Left ventricle myocardium superior (tissue), 1 donor: Measurements from ENCODE around the gene LIN37. TPM values are rescaled to one million over a fixed set of nuclear protein-coding genes. Genes with fewer than 3 reads are reported as not detected.
"Not testable (repeated sequence)": the region's sequence is repeated elsewhere in the genome, so short reads cannot be mapped to it uniquely, and the experiment has no call there.

Source experiments
- ATAC-seq: fragments of 200-7000 bp; cut with Tn5 transposase; one replicate; pipeline ENCODE4 v1.9.1; 2020; ENCODE audit warnings: mild to moderate bottlenecking, moderate library complexity
- DNase-seq: peaks from one replicate; pipeline ENCODE4 v3.0.0-alpha.2; 2020
- intact Hi-C: fragments of 100-400 bp; cut with micrococcal nuclease; formaldehyde crosslinking; loops from one replicate; pipeline ENCODE4 v1.11.0; 2022
- total RNA-seq: library from RNA; stranded (reverse); fragmentation: NEBNext Ultra II Directional; extraction: Animal tissue kit (Norgen Biotek cat#: 25700); gene quantifications from one replicate; pipeline ENCODE4 v1.2.1, GENCODE V29; 2021
- donor health status: DM: no; HTN: yes; CAD: no; lungs with severe emphysema.

LIN37 gene
- total RNA-seq, 1 donor from 2014 or later: 8.3 TPM

DNA sequence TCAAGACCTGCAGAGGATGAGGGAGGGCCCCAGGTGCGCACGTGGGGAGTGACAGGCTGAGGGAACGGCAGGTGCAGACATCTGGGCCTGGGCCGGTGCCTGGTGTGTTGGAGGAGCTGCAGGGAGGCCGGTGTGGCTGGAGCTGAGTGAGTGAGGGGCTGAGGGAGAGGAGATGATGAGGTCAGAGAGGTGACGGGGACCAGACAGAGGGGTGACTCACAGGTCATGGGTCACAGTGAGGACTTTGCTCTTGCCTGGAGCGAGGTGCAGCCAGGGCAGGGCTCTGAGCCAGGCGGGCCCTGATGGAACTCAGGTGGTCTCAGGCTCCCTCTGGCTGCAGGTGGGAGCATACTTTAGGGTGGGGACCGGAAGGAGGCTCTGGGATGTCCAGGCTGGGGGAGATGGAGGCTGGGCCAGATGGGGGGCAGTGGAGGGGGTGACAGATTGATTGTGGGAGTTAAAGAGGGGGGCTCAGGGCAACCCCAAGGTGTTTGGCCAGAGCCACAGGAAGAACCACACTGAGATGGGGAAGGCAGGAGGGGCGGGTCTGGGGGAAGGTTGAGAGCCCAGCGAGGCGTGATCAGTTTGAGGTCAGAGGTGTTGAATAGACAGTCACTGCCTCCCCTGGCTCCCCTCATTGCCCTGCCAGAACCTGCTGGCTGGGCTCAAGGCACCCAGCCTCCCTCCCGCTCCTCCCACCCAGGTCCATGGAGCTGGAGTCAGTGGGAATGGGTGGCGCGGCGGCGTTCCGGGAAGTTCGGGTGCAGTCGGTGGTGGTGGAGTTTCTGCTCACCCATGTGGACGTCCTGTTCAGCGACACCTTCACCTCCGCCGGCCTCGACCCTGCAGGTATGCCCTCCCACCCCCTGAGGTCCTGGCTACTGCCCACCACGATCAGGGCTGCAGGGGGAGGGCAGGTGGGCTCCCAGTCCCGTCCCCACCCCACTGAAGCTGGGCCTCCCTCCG lies 35.4 kb downstream of the LIN37 start:
- ATAC-seq (no peak), DNase-seq (no peak)
- intact Hi-C loops: no loop called here

DNA sequence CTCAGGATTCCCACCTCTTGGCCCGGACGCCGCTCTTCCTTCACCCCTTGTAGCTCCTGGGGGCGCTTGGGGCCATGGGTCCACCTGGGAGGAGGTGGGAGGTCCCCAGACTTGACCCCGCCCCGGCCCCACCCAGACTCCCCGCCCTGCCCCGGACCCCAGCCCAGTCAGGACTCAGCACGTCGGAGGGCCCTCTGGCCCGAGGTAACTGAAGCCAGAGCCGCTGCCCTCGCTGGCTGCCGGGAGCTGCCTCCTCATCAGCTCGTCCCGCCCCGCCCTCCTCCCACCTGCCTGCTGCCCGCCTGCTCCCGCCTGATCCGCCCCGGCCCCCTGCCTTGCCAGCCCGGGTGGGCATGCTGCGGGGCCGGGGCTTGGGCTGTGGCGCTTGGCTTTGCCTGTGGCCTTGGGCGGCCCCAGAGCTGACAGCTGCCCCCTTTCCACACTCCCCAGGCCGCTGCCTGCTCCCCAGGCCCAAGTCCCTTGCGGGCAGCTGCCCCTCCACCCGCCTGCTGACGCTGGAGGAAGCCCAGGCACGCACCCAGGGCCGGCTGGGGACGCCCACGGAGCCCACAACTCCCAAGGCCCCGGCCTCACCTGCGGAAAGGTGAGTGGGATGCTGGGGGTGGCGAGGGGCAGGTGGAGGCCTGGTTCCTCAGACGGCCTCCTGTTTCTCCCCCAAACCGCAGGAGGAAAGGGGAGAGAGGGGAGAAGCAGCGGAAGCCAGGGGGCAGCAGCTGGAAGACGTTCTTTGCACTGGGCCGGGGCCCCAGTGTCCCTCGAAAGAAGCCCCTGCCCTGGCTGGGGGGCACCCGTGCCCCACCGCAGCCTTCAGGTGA lies 36.3 kb downstream of the LIN37 start:
- ATAC-seq (no peak), DNase-seq (no peak)
- intact Hi-C loops: no loop called here

DNA sequence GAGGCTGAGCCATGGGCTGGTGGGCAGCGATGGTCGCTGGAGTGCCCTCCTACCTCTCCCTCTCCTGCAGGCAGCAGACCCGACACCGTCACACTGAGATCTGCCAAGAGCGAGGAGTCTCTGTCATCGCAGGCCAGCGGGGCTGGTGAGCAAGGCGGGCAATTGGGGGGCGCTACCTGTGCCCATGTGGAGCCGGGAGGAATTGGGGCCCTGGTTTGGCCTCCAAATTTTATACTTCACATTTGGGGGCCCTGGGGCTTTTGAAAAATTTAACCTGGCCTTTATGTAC lies 36.9 kb downstream of the LIN37 start:
- intact Hi-C loops: no loop called here
- DNase-seq (no peak), ATAC-seq (no peak)

DNA sequence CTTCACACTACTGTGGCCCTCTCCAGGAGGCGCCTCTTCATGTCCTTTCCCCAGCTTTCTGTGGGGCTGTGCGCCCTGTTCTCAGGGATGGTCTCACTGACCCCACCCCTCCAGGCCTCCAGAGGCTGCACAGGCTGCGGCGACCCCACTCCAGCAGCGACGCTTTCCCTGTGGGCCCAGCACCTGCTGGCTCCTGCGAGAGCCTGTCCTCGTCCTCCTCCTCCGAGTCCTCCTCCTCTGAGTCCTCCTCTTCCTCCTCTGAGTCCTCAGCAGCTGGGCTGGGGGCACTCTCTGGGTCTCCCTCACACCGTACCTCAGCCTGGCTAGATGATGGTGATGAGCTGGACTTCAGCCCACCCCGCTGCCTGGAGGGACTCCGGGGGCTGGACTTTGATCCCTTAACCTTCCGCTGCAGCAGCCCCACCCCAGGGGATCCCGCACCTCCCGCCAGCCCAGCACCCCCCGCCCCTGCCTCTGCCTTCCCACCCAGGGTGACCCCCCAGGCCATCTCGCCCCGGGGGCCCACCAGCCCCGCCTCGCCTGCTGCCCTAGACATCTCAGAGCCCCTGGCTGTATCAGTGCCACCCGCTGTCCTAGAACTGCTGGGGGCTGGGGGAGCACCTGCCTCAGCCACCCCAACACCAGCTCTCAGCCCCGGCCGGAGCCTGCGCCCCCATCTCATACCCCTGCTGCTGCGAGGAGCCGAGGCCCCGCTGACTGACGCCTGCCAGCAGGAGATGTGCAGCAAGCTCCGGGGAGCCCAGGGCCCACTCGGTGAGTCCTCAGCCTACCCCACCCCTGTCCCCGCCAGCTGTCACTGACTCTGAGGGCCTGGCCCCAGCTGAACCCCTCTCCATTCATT lies 38.2 kb downstream of the LIN37 start:
- ATAC-seq: no peak
- no peak for DNase-seq
- intact Hi-C loops: no loop called here

DNA sequence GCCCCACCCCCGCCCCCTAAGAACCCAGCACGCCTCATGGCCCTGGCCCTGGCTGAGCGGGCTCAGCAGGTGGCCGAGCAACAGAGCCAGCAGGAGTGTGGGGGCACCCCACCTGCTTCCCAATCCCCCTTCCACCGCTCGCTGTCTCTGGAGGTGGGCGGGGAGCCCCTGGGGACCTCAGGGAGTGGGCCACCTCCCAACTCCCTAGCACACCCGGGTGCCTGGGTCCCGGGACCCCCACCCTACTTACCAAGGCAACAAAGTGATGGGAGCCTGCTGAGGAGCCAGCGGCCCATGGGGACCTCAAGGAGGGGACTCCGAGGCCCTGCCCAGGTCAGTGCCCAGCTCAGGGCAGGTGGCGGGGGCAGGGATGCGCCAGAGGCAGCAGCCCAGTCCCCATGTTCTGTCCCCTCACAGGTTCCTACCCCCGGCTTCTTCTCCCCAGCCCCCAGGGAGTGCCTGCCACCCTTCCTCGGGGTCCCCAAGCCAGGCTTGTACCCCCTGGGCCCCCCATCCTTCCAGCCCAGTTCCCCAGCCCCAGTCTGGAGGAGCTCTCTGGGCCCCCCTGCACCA lies 38.9 kb downstream of the LIN37 start:
- DNase-seq (no peak), ATAC-seq (no peak)
- intact Hi-C loops: no loop called here

DNA sequence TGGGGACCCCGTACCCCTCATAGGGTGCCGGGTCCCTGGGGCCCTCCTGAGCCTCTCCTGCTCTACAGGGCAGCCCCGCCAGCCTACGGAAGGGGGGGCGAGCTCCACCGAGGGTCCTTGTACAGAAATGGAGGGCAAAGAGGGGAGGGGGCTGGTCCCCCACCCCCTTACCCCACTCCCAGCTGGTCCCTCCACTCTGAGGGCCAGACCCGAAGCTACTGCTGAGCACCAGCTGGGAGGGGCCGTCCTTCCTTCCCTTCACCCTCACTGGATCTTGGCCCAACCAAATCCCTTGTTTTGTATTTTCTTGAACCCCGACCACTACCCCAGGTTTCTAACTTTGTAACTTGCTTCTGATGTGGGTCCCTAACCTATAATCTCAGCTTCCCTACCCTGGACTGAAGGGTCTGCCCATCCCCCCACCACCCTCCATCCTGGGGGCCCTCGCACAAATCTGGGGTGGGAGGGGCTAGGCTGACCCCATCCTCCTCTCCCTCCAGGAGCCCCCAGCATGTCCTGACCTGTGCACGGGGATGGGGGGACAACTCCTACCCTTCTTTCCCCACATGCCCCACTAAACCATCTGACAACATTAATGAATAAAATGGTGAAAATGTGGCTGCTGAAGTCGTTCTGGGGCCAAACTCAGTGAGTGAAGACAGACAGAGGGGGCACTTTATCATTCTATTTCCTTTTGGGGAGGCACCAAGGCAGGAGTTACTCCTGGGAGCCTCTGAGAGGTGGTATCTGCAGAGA lies 40.0 kb downstream of the LIN37 start:
- intact Hi-C loops: no loop called here
- ATAC-seq (no peak), DNase-seq (no peak)

DNA sequence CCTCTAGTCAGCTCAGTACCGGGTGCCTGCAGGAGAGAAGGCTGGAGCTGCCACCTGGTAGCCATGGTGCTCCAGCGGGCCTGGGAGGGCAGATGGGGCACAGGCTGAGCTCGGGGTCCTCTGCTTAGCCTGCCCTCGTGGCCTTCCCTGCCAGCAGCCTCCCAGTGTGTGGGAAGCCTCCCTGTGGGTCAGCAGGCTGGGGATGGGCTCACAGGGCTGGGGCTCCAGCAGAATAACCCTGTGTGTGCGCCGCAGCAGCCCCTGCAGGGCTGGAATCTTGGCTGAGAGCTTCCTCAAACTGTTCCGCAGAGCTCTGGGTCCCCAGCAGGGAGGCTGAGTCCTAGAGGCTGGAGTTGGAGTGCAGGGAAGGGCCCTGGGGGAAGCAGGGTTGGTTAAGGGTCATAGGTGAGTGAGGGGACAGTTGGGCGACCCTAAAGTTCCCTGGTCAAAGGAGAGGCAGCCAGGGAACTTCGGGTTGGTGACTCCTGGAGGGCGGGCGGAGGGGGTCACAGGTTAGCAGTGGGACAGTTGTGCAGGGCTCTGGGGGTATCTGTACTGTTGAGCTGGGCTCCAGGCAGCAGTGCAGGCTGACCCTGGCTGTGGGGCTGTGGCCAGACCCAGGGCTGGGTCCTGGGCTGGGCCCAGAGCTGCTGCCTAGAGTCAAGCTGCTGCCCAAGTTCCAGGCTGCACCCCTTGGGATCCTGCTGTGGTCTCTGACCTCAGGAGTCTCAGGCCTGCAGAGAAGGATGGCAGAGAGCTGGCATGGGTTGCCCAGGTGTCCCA lies 41.0 kb downstream of the LIN37 start:
- intact Hi-C loops: no loop called here
- ATAC-seq (no peak), DNase-seq (no peak)

DNA sequence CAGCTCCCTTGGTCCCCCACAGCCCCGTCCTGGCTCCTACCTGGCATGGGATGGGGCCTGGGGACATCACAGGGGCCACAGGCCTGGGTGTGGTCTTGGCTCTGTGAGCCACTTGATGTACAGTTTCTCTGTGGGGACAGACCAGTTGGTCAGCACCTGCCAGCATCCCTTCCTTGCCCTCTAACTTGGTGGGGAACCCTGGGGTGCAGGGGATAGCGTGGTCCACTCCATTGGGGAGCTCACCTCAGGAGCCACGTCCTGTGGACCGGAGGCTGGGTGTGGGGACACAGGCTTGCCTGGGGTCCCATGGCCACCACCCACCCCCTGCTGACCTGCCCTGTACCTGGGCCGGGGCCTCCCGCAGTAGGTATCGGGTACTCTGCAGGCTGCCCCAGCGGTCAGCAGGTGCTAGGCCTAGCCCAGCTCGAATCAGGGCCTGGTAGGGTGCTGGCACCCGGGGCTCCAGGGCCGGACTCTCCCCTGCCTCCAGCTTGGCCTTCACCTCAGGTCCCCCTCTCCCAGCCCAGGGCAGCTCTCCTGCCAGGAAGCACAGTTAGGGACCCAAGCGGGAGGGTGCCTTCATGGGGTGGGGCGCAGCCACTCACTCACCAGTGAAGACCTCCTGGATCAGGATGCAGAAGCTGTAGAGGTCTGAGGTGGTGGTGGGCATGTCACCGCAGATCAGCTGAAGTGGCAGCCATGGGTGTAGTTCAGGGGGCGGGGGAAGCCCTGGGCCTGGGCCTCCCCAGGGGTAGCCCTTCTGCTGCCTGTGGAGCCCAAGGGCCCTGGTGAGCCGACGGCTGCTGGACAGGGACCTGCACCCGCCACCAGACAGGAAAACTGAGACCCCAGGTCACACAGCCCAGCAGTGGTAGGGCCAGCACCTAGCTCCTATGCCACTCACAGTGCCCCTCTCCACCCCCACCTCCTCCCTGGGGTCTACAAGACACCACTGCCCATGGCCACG lies 41.9 kb downstream of the LIN37 start:
- intact Hi-C loops: no loop called here
- DNase-seq (no peak), ATAC-seq (no peak)

DNA sequence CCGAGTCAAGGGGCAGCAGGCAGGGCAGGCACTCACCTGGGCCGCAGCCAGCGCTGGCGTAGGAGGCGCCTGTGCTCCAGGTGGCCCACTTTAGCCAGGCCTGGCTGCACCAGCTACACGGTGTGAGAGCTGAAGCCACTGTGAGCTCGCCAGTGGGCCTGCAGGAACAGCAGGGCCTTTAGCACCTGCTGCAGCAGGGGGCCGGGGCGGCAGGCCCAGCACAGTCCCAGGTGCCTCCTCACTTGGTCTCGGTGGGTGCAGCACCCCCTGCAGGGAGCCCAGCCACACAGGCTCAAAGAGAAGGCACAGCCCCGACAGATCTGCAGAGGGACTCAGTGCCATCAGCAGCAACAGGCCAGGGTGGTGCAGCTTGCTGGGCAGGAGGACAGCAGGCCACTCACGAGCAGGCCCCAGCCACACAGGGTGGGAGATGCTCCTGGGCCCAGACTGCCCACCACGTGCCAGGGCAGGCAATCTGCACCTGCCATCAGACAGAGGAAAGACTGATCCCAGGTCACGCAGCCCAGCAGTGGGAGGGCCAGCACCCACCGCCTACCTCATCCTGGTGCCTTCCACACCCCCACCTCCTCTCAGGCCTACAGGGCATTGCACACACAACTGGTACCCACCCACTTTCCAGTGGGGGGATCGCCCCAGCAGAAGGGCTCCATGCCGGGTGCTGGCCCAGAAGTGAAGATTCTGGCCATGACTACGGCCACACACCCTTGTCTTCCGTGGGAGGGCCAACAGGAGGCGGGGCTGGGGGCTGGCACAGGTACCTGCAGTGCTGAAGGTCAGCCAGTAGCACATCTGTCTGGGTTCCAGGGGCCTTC lies 42.8 kb downstream of the LIN37 start:
- intact Hi-C loops: no loop called here
- ATAC-seq (no peak), DNase-seq (no peak)

DNA sequence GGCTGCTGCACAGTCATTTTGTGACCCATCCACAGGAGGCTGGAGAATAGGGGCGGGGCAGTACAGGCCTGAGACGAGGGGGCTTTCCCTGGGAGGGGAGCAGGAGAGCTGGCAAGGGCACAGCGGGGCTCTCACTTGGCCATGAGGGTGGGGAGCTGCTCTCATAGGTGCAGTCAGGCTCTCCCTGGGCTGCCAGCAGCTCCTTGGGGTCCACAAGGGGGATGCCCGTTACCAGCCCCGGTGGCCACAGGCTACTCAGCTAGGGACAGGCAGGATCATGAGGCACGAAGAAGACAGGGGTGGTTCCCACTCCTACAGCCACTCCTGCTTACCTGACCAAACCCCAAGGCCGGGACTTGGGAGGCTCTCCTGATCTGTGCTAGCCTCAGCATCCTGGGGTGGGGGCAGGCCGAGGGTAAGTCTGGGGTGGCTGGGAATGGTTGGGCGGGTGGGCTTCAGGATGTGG lies 43.5 kb downstream of the LIN37 start:
- ATAC-seq (no peak), DNase-seq (no peak)
- intact Hi-C loops: no loop called here

DNA sequence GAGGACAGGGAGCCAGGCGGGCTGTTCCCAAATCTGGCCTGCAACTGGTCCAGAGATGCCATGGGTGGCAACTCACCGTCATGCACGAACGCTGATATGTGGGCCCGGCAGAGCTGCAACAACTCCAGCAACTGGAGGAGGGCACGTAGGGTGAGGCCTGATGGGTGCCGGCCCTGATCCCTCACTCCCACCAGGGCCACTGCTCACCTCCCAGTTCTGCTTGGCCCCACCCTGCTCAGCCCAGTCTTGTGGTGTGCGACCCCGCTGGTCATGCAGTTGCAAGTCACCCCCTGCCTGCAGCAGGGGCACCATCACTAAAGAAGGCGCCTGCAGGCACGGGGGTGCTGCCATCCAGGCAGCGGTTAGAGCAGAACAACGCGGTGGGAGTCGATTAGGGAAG lies 43.9 kb downstream of the LIN37 start:
- intact Hi-C loops: no loop called here
- no peak for DNase-seq
- no peak for ATAC-seq

DNA sequence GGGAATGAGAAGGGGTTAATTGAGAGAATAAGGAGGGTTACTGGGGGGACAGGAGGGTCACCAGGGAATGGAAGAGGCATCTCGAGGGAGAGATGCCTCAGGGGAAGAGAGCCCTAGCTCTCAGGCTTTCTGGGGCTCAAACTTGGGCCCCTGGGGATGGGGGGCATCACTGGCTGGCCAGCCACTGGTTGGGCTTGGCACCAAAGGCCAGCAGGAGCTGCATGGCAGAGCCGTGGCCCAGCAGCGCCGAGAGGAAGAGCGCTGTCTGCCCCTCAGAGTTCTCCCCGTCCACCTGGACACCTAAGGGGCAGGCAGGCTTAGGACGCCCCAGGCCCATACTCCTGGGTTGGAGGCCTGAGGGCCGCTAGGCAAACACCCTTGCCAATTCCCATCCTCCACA lies 44.5 kb downstream of the LIN37 start:
- no peak for DNase-seq
- intact Hi-C loops: no loop called here
- no peak for ATAC-seq

DNA sequence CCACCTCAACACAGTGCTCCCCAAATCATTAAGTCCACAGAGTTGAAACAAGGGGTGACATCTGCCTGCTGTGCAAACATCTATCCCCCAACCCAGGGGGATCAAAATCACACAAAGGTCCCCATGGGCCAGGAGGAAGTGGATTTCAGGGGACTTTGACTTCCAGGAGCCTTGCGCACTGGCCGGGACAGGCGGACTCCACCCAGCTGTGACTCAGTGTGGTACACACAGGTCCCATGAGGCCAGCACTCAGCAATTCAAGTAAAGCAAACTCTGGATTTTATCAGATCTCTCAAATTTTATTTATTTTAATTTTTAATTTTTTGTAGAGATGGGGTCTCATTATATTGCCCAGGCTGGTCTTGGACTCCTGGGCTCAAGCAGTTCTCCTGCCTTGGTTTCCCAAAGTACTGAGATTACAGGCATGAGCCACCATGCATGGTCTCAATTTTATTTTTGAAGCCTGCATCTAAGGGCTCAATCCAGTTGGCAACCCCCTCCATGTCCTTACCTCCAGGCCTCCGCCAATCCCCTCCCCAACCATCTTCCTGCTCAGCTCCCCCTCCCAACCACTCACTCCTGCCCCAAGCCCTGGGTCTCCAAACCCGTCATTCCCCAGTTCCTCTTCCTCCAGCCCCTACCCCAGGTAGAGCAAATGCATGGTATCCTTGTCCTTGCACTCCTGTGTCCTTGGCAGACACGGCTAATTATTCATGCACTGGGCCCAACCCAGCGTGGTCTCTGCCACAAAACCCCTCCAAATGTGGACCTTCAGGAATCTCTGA lies 45.2 kb downstream of the LIN37 start:
- intact Hi-C loops: no loop called here
- no peak for DNase-seq
- no peak for ATAC-seq

DNA sequence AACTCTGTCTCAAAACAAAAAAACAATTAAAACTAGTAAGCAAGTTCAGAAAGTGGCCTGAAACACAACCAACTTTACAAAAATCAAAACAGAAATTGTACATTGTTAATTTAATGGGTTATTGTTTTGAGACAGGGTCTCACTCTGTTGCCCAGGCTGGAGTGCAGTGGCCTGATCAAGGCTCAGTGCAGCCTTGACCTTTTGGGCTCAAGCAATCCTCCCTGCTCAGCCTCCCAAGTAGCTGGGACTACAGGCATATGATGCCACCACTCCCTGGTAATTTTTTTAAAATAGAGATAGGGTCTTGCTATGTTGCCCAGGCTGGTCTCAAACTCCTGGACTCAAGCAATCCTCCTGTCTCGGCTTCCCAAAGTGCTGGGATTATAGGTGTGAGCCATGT lies 47.2 kb downstream of the LIN37 start:
- ATAC-seq, intact Hi-C loops, DNase-seq: not testable (repeated sequence)
